ENCODE measurements around the gene IZUMO1. TPM values are rescaled to one million over a fixed set of nuclear protein-coding genes. Genes with fewer than 3 reads are reported as not detected.

The IZUMO1 gene
- total and polyA plus RNA-seq, 3 donors from 2014 or later = 10.5 to 32.8 (median 28.9) TPM

DNA sequence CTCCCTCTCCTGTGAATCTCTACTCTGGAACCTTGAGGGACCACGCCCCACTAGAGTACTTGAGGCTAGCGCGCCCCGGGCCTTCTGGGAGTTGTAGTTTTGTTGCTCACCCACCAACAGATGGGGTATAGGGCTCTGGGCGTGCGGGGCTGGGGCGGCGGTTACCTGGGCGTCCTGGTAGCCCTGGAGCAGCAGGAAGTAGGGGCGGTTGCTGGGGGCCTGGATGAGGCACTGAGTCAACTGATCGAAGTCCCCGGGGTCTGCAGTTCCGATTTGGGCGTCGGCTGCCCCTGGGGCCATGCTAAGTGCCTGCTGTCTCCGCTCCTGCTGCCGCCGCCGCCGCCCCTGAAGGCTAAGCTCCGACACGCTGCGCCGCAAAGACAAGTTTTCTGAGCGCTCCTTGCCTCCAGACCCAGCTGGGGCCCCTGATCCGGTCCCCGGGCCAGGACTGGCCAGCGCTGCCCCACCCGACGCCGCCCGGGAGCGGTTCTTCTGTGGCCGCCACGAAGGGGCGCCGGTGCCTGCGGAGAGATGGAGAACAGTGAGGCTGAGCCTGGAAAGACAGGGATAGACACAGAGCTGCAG, 11.6 kb downstream of the IZUMO1 start:
- Histone ChIP-seq H3K27ac (no peak overlapping the region), H3K9me3 (no peaks in the 10 kb centered on the region), H3K4me1 (no peaks in the 10 kb centered on the region), H3K4me3 (peak overlapping the region in 1 of 2 donors; percentile 2), H3K27me3 (no peaks in the 10 kb centered on the region), H3K36me3 (ENCODE audit: low read depth, missing control alignments) (no peaks in the 10 kb centered on the region)
- WGBS, 2 donors = 31 to 39% methylated on average over 21 to 37 of the region's 38 CpGs
- intact Hi-C loops (cut with DNase I; ENCODE audit: low total_unique reads) = no loop called here
- DNase-seq = no peak
- TF ChIP-seq POLR2A (IDR thresholded peaks at IDR 0.05) = no peak
- TF ChIP-seq, protein P1, sequence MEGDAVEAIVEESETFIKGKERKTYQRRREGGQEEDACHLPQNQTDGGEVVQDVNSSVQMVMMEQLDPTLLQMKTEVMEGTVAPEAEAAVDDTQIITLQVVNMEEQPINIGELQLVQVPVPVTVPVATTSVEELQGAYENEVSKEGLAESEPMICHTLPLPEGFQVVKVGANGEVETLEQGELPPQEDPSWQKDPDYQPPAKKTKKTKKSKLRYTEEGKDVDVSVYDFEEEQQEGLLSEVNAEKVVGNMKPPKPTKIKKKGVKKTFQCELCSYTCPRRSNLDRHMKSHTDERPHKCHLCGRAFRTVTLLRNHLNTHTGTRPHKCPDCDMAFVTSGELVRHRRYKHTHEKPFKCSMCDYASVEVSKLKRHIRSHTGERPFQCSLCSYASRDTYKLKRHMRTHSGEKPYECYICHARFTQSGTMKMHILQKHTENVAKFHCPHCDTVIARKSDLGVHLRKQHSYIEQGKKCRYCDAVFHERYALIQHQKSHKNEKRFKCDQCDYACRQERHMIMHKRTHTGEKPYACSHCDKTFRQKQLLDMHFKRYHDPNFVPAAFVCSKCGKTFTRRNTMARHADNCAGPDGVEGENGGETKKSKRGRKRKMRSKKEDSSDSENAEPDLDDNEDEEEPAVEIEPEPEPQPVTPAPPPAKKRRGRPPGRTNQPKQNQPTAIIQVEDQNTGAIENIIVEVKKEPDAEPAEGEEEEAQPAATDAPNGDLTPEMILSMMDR (IDR thresholded peaks at IDR 0.05) = no peak

DNA sequence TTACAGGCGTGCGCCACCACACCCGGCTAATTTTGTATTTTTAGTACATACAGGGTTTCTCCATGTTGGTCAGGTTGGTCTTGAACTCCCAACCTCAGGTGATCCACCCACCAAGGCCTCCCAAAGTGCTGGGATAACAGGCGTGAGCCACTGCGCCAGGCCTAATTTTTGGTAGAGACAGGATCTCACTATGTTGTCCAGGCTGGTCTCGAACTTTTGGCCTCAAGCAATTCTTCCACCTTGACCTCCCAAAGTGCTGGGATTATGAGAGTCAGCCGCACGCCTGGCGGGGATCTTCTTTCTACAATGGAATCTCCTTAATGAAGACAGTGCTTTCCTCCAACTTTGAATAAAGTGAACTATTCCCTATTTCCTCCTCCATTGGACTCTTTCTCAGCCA, 12.1 kb downstream of the IZUMO1 start:
- 79 to 85% methylated on average over 9 of the region's 9 CpGs for WGBS, 2 donors
- H3K27me3 ChIP-seq = no peaks in the 10 kb centered on the region
- no peak for DNase-seq
- no peak overlapping the region for H3K4me3 ChIP-seq
- no peak overlapping the region for H3K27ac ChIP-seq
- no peaks in the 10 kb centered on the region for H3K36me3 ChIP-seq (ENCODE audit: low read depth, missing control alignments)
- intact Hi-C loops (cut with DNase I; ENCODE audit: low total_unique reads) = no loop called here
- no peaks in the 10 kb centered on the region for H3K9me3 ChIP-seq
- H3K4me1 ChIP-seq = no peaks in the 10 kb centered on the region
- TF ChIP-seq, protein P1 (IDR thresholded peaks at IDR 0.05) = no peak
- no peak for TF ChIP-seq POLR2A (IDR thresholded peaks at IDR 0.05)

DNA sequence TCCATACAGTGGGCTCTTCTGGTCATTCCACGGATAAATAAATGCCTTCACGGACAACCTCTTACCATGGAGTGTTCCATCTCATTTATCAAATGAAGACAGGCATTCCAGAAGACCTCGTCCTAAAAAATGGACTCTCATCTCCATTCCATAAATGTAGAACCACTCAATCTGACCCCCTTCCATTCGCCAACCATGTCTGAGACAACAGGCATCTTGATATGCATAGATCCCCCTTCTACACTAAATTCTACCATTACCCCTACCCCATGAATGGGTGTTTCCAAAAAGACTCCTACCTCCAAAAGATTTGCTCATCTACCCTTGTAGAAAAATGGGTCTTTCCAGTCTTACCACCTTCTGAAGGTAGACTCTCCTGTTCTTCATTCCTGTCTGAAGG, 15.3 kb downstream of the IZUMO1 start:
- H3K27ac ChIP-seq = no peak overlapping the region
- H3K4me1 ChIP-seq = no peaks in the 10 kb centered on the region
- WGBS, 2 donors = 89 to 90% methylated on average over 4 of the region's 4 CpGs
- H3K9me3 ChIP-seq = no peaks in the 10 kb centered on the region
- no peaks in the 10 kb centered on the region for H3K27me3 ChIP-seq
- DNase-seq = no peak
- TF ChIP-seq, protein P1 (IDR thresholded peaks at IDR 0.05) = no peak
- no peak for TF ChIP-seq POLR2A (IDR thresholded peaks at IDR 0.05)
- intact Hi-C loops (cut with DNase I; ENCODE audit: low total_unique reads) = no loop called here
- no peaks in the 10 kb centered on the region for H3K36me3 ChIP-seq (ENCODE audit: low read depth, missing control alignments)
- no peak overlapping the region for H3K4me3 ChIP-seq

DNA sequence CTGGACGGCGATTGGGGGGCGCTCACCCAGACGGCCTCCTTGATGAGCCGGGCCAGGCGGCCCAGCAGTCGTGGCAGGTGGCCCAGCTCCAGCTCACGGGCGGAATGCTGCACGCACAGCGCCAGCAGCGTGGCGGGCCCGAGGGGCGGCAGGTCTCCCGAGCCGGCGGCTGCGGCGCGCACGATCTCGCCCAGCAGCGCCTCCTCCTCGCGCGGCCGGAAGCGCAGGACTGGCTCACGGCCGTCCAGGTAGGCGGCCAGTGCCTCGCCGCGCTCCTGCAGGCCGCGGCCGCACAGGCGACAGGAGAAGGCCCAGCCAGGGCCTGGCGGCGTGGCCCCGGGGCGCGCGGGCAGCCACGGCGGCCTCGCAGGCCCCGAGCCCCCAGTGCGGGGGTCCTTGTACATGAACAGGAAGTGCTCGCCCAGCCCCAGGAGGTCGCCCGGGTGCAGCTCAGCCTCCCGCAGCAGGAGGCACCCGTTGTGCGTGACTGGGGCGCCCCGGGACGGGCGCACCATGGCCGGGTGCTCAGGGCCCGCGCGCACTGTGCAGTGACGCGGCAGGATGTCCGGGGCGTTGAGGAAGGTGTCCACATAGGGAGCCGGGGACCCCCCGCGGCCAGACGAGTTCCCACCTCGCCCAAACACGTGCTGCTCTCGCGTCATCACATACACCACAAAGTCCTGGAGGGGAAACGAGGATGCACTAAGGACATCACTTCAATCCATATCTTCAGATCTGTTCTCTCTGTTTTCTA, 17.6 kb downstream of the IZUMO1 start:
- 32 to 43% methylated on average over 22 to 51 of the region's 77 CpGs for WGBS, 2 donors
- peak overlapping the region; percentile 26 to 49 for H3K4me3 ChIP-seq
- no peaks in the 10 kb centered on the region for H3K9me3 ChIP-seq
- DNase-seq = no peak
- H3K4me1 ChIP-seq = peaks cover 13% of the 10 kb centered on the region
- no peaks in the 10 kb centered on the region for H3K27me3 ChIP-seq
- TF ChIP-seq, protein P1 (IDR thresholded peaks at IDR 0.05) = no peak
- TF ChIP-seq POLR2A (IDR thresholded peaks at IDR 0.05) = no peak
- intact Hi-C loops (cut with DNase I; ENCODE audit: low total_unique reads) = no loop called here
- H3K36me3 ChIP-seq (ENCODE audit: low read depth, missing control alignments) = no peaks in the 10 kb centered on the region
- peak overlapping the region in 1 of 2 donors; percentile 66 for H3K27ac ChIP-seq

Measured in testis (tissue), 3 donors.